Astrocyte (in vitro differentiated cells and primary cell): ENCODE measurements around the gene ACTR1A. TPM values are rescaled to one million over a fixed set of nuclear protein-coding genes. Genes with fewer than 3 reads are reported as not detected.
A peak's percentile ranks its signal among the peaks of the same experiment; 100 is the strongest.

ENCODE experiments used
- DNase-seq: peaks from one replicate; pipeline ENCODE4 v3.0.0-alpha.2; 2010; ENCODE audit warnings: low read depth
- FAIRE-seq: peaks from 2 replicates; lab custom pipeline; 2011; peaks lifted over from hg19 to GRCh38; lab: Jason Lieb, UNC
- H2AFZ ChIP-seq: 2 replicates; pipeline ENCODE4 v1.6.0; 2012; ENCODE audit warnings: low read depth, low read length, inconsistent platforms
- H3K27ac ChIP-seq: 2 replicates; pipeline ENCODE4 v1.5.1; 2011; ENCODE audit warnings: low read depth, low read length, inconsistent platforms
- H3K27me3 ChIP-seq: 2 replicates; pipeline ENCODE4 v1.6.0; 2011; ENCODE audit warnings: low read length, inconsistent platforms; ENCODE audit not compliant: insufficient read depth
- H3K36me3 ChIP-seq: 2 replicates; pipeline ENCODE4 v1.5.1; 2011; ENCODE audit warnings: low read length, inconsistent platforms; ENCODE audit not compliant: insufficient read depth
- H3K4me1 ChIP-seq: 2 replicates; pipeline ENCODE4 v1.5.1; 2011; ENCODE audit warnings: low read length, inconsistent platforms; ENCODE audit not compliant: insufficient read depth
- H3K4me2 ChIP-seq: 2 replicates; pipeline ENCODE4 v1.6.0; 2012; ENCODE audit warnings: low read length, inconsistent platforms
- H3K4me3 ChIP-seq: 2 replicates; pipeline ENCODE4 v1.5.1; 2011; ENCODE audit warnings: low read depth, mild to moderate bottlenecking, low read length, inconsistent platforms; ENCODE audit not compliant: insufficient read depth
- H3K79me2 ChIP-seq: 2 replicates; pipeline ENCODE4 v1.6.0; 2012; ENCODE audit warnings: mild to moderate bottlenecking, low read length, inconsistent platforms; ENCODE audit not compliant: insufficient read depth
- H3K9ac ChIP-seq: 2 replicates; pipeline ENCODE4 v1.6.0; 2012; ENCODE audit warnings: mild to moderate bottlenecking, low read length, inconsistent platforms
- H3K9me3 ChIP-seq: 2 replicates; pipeline ENCODE4 v1.5.1; 2012; ENCODE audit warnings: low read depth, mild to moderate bottlenecking, low read length, inconsistent platforms; ENCODE audit not compliant: insufficient read depth
- H4K20me1 ChIP-seq: 2 replicates; pipeline ENCODE4 v1.6.0; 2012; ENCODE audit warnings: low read length, inconsistent platforms; ENCODE audit not compliant: insufficient read depth
- H3K27ac Mint-ChIP-seq: one replicate; pipeline ENCODE4 v1.8.0; 2021; ENCODE audit warnings: mild to moderate bottlenecking, mixed read lengths; ENCODE audit not compliant: unreplicated experiment
- H3K27me3 Mint-ChIP-seq: one replicate; pipeline ENCODE4 v1.8.0; 2021; ENCODE audit warnings: low read depth, mixed read lengths; ENCODE audit not compliant: unreplicated experiment
- H3K36me3 Mint-ChIP-seq: one replicate; pipeline ENCODE4 v1.8.0; 2021; ENCODE audit warnings: low read depth, mixed read lengths; ENCODE audit not compliant: unreplicated experiment
- H3K4me1 Mint-ChIP-seq: one replicate; pipeline ENCODE4 v1.8.0; 2021; ENCODE audit warnings: low read depth, mixed read lengths; ENCODE audit not compliant: unreplicated experiment
- H3K4me3 Mint-ChIP-seq: one replicate; pipeline ENCODE4 v1.8.0; 2021; ENCODE audit warnings: mild to moderate bottlenecking, moderate library complexity, mixed read lengths; ENCODE audit not compliant: unreplicated experiment
- H3K9me3 Mint-ChIP-seq: one replicate; pipeline ENCODE4 v1.8.0; 2021; ENCODE audit warnings: mild to moderate bottlenecking, mixed read lengths; ENCODE audit not compliant: unreplicated experiment
- CTCF ChIP-seq: IDR thresholded peaks from 2 replicates; pipeline ENCODE4 v1.5.1; 2011; ENCODE audit warnings: low read depth, mild to moderate bottlenecking, inconsistent platforms, low read length, moderate library complexity; ENCODE audit not compliant: insufficient read depth
- EZH2 ChIP-seq: IDR thresholded peaks from 2 replicates; pipeline ENCODE4 v1.6.1; 2012; ENCODE audit warnings: mild to moderate bottlenecking, low read length, inconsistent platforms; ENCODE audit not compliant: insufficient read depth
- microRNA-seq: library from miRNA; unstranded; fragments of <30 nt; microRNA quantifications from one replicate; pipeline ENCODE4 v1.2.0, GENCODE V29; 2020
- total RNA-seq: library from RNA; stranded (reverse); gene quantifications from 2 replicates; pipeline ENCODE4 v1.2.1, GENCODE V29; 2021

Gene ACTR1A
- total RNA-seq, 1 donor from 2014 or later, result 155 TPM

- Histone ChIP-seq H4K20me1 (peaks cover 22% of the 10 kb centered on the region), H3K4me3 (no peak overlapping the region), H2AFZ (no peak overlapping the region), H3K9ac (no peak overlapping the region), H3K27ac (no peak overlapping the region), H3K4me1 (peaks cover 14% of the 10 kb centered on the region), H3K9me3 (no peaks in the 10 kb centered on the region), H3K36me3 (no peaks in the 10 kb centered on the region), H3K4me2 (no peak overlapping the region), H3K27me3 (no peaks in the 10 kb centered on the region), H3K79me2 (peaks cover 14% of the 10 kb centered on the region)
- Mint-ChIP-seq H3K27ac (no peak overlapping the region), H3K9me3 (no peaks in the 10 kb centered on the region), H3K36me3 (peaks cover 6% of the 10 kb centered on the region), H3K4me3 (no peak overlapping the region), H3K27me3 (no peaks in the 10 kb centered on the region), H3K4me1 (peaks cover 7% of the 10 kb centered on the region)
- no peak for FAIRE-seq
- no peak for DNase-seq
- TF ChIP-seq CTCF (no peak), EZH2 (no peak)
Observed at GRCh38 chr10:102429468-102429867, 73.0 kb downstream of the ACTR1A start.

Small RNAs within 50 kb of the gene (microRNA-seq; reads per million reads assigned to microRNA genes)
- gene MIR146B, result 240 reads per million, percentile 72 among the genes with 10 or more reads in this experiment

Other genes with a start within 250 kb of the ACTR1A start
- 35.7 and 39.9 TPM in 2 replicates for gene NFKB2, start 107.0 kb downstream of the ACTR1A start, total RNA-seq
- 8.8 and 11.7 TPM in 2 replicates for gene PSD, start 83.9 kb downstream of the ACTR1A start, total RNA-seq
- gene FBXL15, start 81.9 kb downstream of the ACTR1A start, total RNA-seq, result 8.6 and 11.0 TPM in 2 replicates
- 46.9 and 49.1 TPM in 2 replicates for gene CUEDC2, start 70.1 kb downstream of the ACTR1A start, total RNA-seq
- 0.19 and 0.20 TPM in 2 replicates for gene C10orf95, start 51.2 kb downstream of the ACTR1A start, total RNA-seq
- gene SUFU, start 1.3 kb upstream of the ACTR1A start, total RNA-seq, result 25.8 and 26.2 TPM in 2 replicates
- gene TRIM8, start 141.8 kb upstream of the ACTR1A start, total RNA-seq, result 103 and 117 TPM in 2 replicates
- gene ARL3, start 211.7 kb upstream of the ACTR1A start, total RNA-seq, result 16.6 and 18.2 TPM in 2 replicates
- gene SFXN2, start 211.9 kb upstream of the ACTR1A start, total RNA-seq, result 8.4 and 9.1 TPM in 2 replicates
- gene WBP1L, start 241.2 kb upstream of the ACTR1A start, total RNA-seq, result 73.6 and 75.7 TPM in 2 replicates